BE2C (cell line): ENCODE data around the gene ZNF570. TPM values are rescaled to one million over a fixed set of nuclear protein-coding genes. Genes with fewer than 3 reads are reported as not detected.

Experiments used
- DNase-seq: peaks from one replicate; pipeline ENCODE4 v3.0.0-alpha.2; 2020
- H3K27me3 ChIP-seq: fragments of 250-450 bp; sonication (Bioruptor Pico); 2 replicates; pipeline ENCODE4 v1.5.1; 2020; ENCODE audit warnings: mild to moderate bottlenecking
- H3K36me3 ChIP-seq: fragments of 250-450 bp; sonication (Bioruptor Pico); 2 replicates; pipeline ENCODE4 v1.5.1; 2020; ENCODE audit warnings: mild to moderate bottlenecking
- H3K4me1 ChIP-seq: fragments of 250-450 bp; sonication (Bioruptor Pico); 2 replicates; pipeline ENCODE4 v1.5.1; 2020
- H3K4me3 ChIP-seq: 2 replicates; pipeline ENCODE4 v1.5.1; 2011; ENCODE audit warnings: low read depth, low read length
- H3K9me3 ChIP-seq: fragments of 250-450 bp; sonication (Bioruptor Pico); 2 replicates; pipeline ENCODE4 v1.5.1; 2020
- CTCF ChIP-seq: IDR thresholded peaks from 2 replicates; pipeline ENCODE4 v1.5.1; 2012; ENCODE audit warnings: mild to moderate bottlenecking, low read depth, low read length
- polyA plus RNA-seq: library from polyadenylated mRNA; unstranded; fragments of >200 nt; gene quantifications from one replicate; pipeline ENCODE4 v1.2.1, GENCODE V29; 2012; ENCODE audit warnings: low read depth, missing spikeins; ENCODE audit not compliant: insufficient read length, insufficient read depth

ZNF570 gene
- polyA plus RNA-seq = 4.5 TPM

GRCh38 chr19:37468961-37469777 is at the start of gene ZNF570:
Gene ZNF570, plus strand, starts transcription at chr19:37469356. Its CDS starts 999 bp downstream, at chr19:37470355.
- Histone ChIP-seq H3K4me1 (no peaks in the 10 kb centered on the region), H3K4me3 (peak within 1 kb of the TSS; percentile 96), H3K9me3 (0 out of 2 replicates have a peak, but pooled peaks cover 3% of the 10 kb centered on the region), H3K27me3 (no peaks in the 10 kb centered on the region), H3K36me3 (peaks cover 11% of the 10 kb centered on the region)
- peak; percentile 90 for DNase-seq
- no peak for TF ChIP-seq CTCF

GRCh38 chr19:37452500-37453245 is 16.5 kb upstream of the ZNF570 start:
- no peak for TF ChIP-seq CTCF
- Histone ChIP-seq H3K36me3 (peaks cover 4% of the 10 kb centered on the region), H3K4me1 (no peaks in the 10 kb centered on the region), H3K9me3 (no peaks in the 10 kb centered on the region), H3K4me3 (no peak overlapping the region), H3K27me3 (no peaks in the 10 kb centered on the region)
- no peak for DNase-seq

GRCh38 chr19:37466277-37466797 is 2.8 kb upstream of the ZNF570 start:
- H3K27me3 ChIP-seq = no peaks in the 10 kb centered on the region
- H3K36me3 ChIP-seq = peaks cover 29% of the 10 kb centered on the region
- H3K9me3 ChIP-seq = 0 out of 2 replicates have a peak, but pooled peaks cover 3% of the 10 kb centered on the region
- no peak for DNase-seq
- no peak for TF ChIP-seq CTCF
- H3K4me1 ChIP-seq = no peaks in the 10 kb centered on the region
- peak overlapping the region; percentile 95 for H3K4me3 ChIP-seq

GRCh38 chr19:37466798-37467607 is 2.2 kb upstream of the ZNF570 start, which contains the start of gene ZNF569:
Gene ZNF569, minus strand, starts transcription at chr19:37467444. Its CDS starts 22,523 bp downstream, at chr19:37444921.
- Histone ChIP-seq H3K9me3 (0 out of 2 replicates have a peak, but pooled peaks cover 3% of the 10 kb centered on the region), H3K4me1 (no peaks in the 10 kb centered on the region), H3K27me3 (no peaks in the 10 kb centered on the region), H3K4me3 (peak within 1 kb of the TSS; percentile 95), H3K36me3 (peaks cover 25% of the 10 kb centered on the region)
- TF ChIP-seq CTCF = no peak
- peak; percentile 86 for DNase-seq

- no peak for DNase-seq
- peak overlapping the region; percentile 95 for H3K4me3 ChIP-seq
- no peaks in the 10 kb centered on the region for H3K27me3 ChIP-seq
- H3K36me3 ChIP-seq = peaks cover 22% of the 10 kb centered on the region
- no peaks in the 10 kb centered on the region for H3K4me1 ChIP-seq
- H3K9me3 ChIP-seq = 0 out of 2 replicates have a peak, but pooled peaks cover 3% of the 10 kb centered on the region
- TF ChIP-seq CTCF = no peak
These were observed 1.5 kb upstream of the ZNF570 start for GRCh38 chr19:37467608-37468090.
